DND-41 (cell line): ENCODE measurements around the gene NAPB.
A peak's percentile ranks its signal among the peaks of the same experiment; 100 is the strongest.

Experiments used
- ATAC-seq: fragments of 200-7000 bp; cut with Tn5 transposase; 3 replicates; pipeline ENCODE4 v1.9.1; 2021; ENCODE audit warnings: low read depth; ENCODE audit not compliant: insufficient read depth
- DNase-seq: peaks from one replicate; pipeline ENCODE4 v3.0.0-alpha.2; 2020
- H2AFZ ChIP-seq: 2 replicates; pipeline ENCODE4 v1.6.0; 2012; ENCODE audit warnings: low read depth, low read length
- H3K27ac ChIP-seq: 2 replicates; pipeline ENCODE4 v1.5.1; 2012; ENCODE audit warnings: low read length, inconsistent platforms
- H3K27me3 ChIP-seq: fragments of 200-600 bp; sonication (generic); 2 replicates; pipeline ENCODE4 v1.6.0; 2012; ENCODE audit warnings: low read length, mild to moderate bottlenecking, inconsistent platforms; ENCODE audit not compliant: insufficient read depth, poor library complexity
- H3K36me3 ChIP-seq: 2 replicates; pipeline ENCODE4 v1.5.1; 2012; ENCODE audit warnings: low read length, inconsistent platforms; ENCODE audit not compliant: insufficient read depth
- H3K4me1 ChIP-seq: 2 replicates; pipeline ENCODE4 v1.5.1; 2012; ENCODE audit warnings: mild to moderate bottlenecking, low read length; ENCODE audit not compliant: insufficient read depth
- H3K4me2 ChIP-seq: 2 replicates; pipeline ENCODE4 v1.6.0; 2012; ENCODE audit warnings: mild to moderate bottlenecking, moderate library complexity, low read length, inconsistent platforms; ENCODE audit not compliant: insufficient read depth
- H3K4me3 ChIP-seq, 2 experiments: fragments of 200-600 bp in 1 of 2; shearing (Covaris generic) in 1 of 2; 2 replicates each; pipeline ENCODE4 v1.5.1; 2012 to 2016; ENCODE audit warnings: inconsistent platforms in 2 of 2, low read length in 2 of 2, mild to moderate bottlenecking in 2 of 2, low read depth in 1 of 2, moderate library complexity in 1 of 2
- H3K79me2 ChIP-seq: 2 replicates; pipeline ENCODE4 v1.6.0; 2012; ENCODE audit warnings: low read length, inconsistent platforms; ENCODE audit not compliant: insufficient read depth
- H3K9ac ChIP-seq: 2 replicates; pipeline ENCODE4 v1.6.0; 2012; ENCODE audit warnings: low read depth, mild to moderate bottlenecking, inconsistent platforms, low read length, moderate library complexity
- H3K9me3 ChIP-seq: 2 replicates; pipeline ENCODE4 v1.5.1; 2012; ENCODE audit warnings: low read length, moderate library complexity, mild to moderate bottlenecking, inconsistent platforms; ENCODE audit not compliant: insufficient read depth, severe bottlenecking
- H4K20me1 ChIP-seq: 2 replicates; pipeline ENCODE4 v1.6.0; 2012; ENCODE audit warnings: low read length; ENCODE audit not compliant: insufficient read depth
- EZH2 ChIP-seq: IDR thresholded peaks from 3 replicates; pipeline ENCODE4 v1.6.1; 2012; ENCODE audit warnings: borderline replicate concordance, low read depth, mild to moderate bottlenecking, moderate library complexity, low read length, inconsistent platforms; ENCODE audit not compliant: severe bottlenecking
- TF ChIP-seq, protein P1 (sequence below): IDR thresholded peaks from 2 replicates; pipeline ENCODE4 v1.5.1; 2012; ENCODE audit warnings: borderline replicate concordance, low read length, moderate library complexity, mild to moderate bottlenecking; ENCODE audit not compliant: poor library complexity, severe bottlenecking; ENCODE audit errors: extremely low read depth

The NAPB gene

GRCh38 chr20:23442436-23442835 lies 21.1 kb upstream of the NAPB start:
- peaks cover 13% of the 10 kb centered on the region for H3K27me3 ChIP-seq
- H3K9me3 ChIP-seq: no peaks in the 10 kb centered on the region
- DNase-seq (no peak), ATAC-seq (no peak)
- H3K4me1 ChIP-seq: no peaks in the 10 kb centered on the region
- no peak overlapping the region for H2AFZ ChIP-seq
- H3K36me3 ChIP-seq: no peaks in the 10 kb centered on the region
- TF ChIP-seq EZH2: no peak
- TF ChIP-seq, protein P1, sequence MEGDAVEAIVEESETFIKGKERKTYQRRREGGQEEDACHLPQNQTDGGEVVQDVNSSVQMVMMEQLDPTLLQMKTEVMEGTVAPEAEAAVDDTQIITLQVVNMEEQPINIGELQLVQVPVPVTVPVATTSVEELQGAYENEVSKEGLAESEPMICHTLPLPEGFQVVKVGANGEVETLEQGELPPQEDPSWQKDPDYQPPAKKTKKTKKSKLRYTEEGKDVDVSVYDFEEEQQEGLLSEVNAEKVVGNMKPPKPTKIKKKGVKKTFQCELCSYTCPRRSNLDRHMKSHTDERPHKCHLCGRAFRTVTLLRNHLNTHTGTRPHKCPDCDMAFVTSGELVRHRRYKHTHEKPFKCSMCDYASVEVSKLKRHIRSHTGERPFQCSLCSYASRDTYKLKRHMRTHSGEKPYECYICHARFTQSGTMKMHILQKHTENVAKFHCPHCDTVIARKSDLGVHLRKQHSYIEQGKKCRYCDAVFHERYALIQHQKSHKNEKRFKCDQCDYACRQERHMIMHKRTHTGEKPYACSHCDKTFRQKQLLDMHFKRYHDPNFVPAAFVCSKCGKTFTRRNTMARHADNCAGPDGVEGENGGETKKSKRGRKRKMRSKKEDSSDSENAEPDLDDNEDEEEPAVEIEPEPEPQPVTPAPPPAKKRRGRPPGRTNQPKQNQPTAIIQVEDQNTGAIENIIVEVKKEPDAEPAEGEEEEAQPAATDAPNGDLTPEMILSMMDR: no peak
- no peaks in the 10 kb centered on the region for H3K79me2 ChIP-seq
- no peak overlapping the region for H3K4me3 ChIP-seq
- no peak overlapping the region for H3K9ac ChIP-seq
- no peak overlapping the region for H3K27ac ChIP-seq
- H4K20me1 ChIP-seq: peaks cover 5% of the 10 kb centered on the region; the same call in 1 of the 2 replicates
- no peak overlapping the region for H3K4me2 ChIP-seq

DNA sequence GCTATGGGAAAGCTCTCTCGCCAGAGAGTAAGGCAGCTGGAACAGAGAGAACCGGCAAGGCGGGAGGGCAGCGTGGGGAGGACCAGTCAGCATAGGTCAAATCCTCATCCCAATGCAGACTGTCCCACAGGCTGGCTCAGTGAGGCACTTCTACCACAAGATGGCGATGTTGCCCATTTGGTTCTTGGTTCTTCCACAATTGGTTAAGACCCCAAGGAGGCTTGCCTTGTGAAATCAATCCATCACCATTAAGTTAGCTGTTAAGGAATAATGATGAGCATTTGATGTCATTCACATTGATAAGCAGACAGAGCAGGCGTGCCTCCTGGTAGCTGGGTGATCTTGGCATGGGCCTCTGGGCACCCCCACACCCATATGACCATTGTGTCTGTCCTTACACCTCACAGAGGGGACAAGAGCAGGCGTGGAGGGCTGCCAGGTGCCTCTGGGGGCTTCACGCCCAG lies 20.6 kb upstream of the NAPB start:
- Histone ChIP-seq H3K4me1 (no peaks in the 10 kb centered on the region), H3K9me3 (no peaks in the 10 kb centered on the region), H2AFZ (no peak overlapping the region), H3K4me3 (no peak overlapping the region), H3K79me2 (no peaks in the 10 kb centered on the region), H3K4me2 (no peak overlapping the region), H3K27me3 (peaks cover 14% of the 10 kb centered on the region), H3K9ac (no peak overlapping the region), H3K27ac (no peak overlapping the region), H4K20me1 (peaks cover 5% of the 10 kb centered on the region; the same call in 1 of the 2 replicates), H3K36me3 (no peaks in the 10 kb centered on the region)
- TF ChIP-seq, protein P1: peak; percentile 100
- TF ChIP-seq EZH2: no peak
- DNase-seq (peak; percentile 73), ATAC-seq (peak; percentile 93)

DNA sequence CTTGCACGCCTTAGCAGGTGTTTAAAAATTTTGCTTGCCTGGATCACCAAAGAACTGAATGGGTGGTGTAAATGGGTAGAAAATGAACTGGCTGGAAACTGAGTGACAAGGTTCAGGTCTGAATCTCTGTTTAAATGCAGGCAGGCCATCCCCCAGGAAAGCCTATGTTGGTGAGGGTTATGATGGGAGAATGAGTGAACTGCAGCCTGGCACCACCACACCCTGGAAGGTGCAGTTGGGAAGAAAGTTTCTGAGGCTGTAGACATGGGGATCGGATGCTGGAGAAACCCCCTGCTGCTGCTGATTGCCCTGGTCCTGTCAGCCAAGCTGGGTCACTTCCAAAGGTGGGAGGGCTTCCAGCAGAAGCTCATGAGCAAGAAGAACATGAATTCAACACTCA lies 18.7 kb upstream of the NAPB start:
- TF ChIP-seq EZH2: no peak
- TF ChIP-seq, protein P1: no peak
- Histone ChIP-seq H3K27me3 (peaks cover 18% of the 10 kb centered on the region), H3K79me2 (no peaks in the 10 kb centered on the region), H3K4me1 (no peaks in the 10 kb centered on the region), H3K4me3 (no peak overlapping the region), H3K27ac (no peak overlapping the region), H3K4me2 (no peak overlapping the region), H3K9me3 (no peaks in the 10 kb centered on the region), H4K20me1 (peaks cover 5% of the 10 kb centered on the region; the same call in 1 of the 2 replicates), H3K9ac (no peak overlapping the region), H3K36me3 (no peaks in the 10 kb centered on the region), H2AFZ (no peak overlapping the region)
- no peak for DNase-seq
- ATAC-seq: no peak
